Activated CD8-positive, alpha-beta memory T cell treated with anti-CD3 and anti-CD28 coated beads, Interleukin-2, amount 50 U/mL, for 48 hours (primary cell): ENCODE data around the gene C14orf180.
"Not testable (repeated sequence)": the region's sequence is repeated elsewhere in the genome, so short reads cannot be mapped to it uniquely, and the experiment has no call there.

Experiments used
- DNase-seq: peaks from one replicate; pipeline ENCODE4 v3.0.0-alpha.2; 2020

The C14orf180 gene

GRCh38 chr14:104579939-104580338 lies 375 bp downstream of the C14orf180 start:
- DNase-seq: not testable (repeated sequence)

DNA sequence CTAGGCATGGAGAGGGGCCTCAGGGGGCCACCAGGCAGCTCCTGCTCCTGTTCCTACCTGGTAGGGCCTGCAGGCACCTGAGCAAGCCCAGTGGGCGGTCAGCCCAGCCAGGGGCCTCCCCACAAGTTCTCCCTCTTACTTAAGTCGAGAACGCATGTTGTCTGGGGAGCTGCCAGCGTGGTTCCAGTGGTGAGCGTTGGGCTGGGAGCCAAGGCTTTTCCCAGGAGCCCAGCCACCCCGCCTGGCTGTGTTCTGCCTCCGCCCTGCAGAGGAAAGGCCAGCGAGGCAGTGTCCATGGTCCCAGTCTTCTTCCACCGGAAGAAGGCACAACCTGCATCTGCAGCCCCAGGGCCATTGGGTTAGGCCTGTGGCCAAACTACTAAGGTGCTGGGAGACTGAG lies 1.4 kb downstream of the C14orf180 start:
- no peak for DNase-seq

DNA sequence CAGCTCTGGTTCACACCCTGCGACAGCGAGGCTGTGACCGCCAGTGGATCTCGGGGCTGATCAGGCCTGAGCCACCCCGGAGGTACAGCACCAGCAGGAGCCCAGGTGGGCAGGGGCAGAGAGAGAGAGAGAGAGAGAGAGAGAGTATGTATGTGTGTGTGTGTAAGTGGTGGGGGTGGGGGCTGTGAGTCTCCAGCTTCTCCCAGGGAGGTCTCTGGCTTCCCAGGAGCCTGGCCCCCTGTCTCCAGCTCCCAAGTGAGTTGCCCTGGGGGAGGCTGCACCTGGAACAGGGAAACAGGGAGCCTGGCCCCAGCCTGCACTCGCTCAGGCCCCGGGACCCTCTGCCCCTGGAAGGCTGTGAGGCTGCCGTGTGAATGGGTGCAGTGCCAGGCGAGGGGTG lies 2.0 kb downstream of the C14orf180 start:
- DNase-seq: no peak

GRCh38 chr14:104582005-104582404 lies 2.4 kb downstream of the C14orf180 start:
- no peak for DNase-seq

- no peak for DNase-seq
These were observed 3.1 kb downstream of the C14orf180 start for GRCh38 chr14:104582662-104583061.

- DNase-seq: no peak
These were observed 4.1 kb downstream of the C14orf180 start for GRCh38 chr14:104583424-104584306.

DNA sequence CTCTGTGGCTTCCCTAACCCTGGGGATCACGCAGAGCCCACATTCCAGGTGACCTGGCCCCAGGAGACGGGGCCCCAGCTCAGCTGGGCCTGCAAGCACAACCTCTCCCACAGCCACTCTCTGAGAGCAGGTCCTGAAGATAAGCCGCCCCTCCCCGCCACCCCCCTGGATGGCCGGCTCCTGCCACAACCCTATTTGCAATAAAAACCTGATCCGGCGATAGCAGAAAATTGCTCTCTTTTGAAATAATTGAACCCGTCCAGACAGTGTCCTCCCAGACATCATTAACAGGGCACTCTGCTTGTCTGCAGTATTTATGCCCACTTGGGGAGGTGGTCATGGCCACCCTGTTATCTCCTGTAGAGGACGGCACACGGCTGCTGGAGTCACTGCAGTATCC lies 5.0 kb downstream of the C14orf180 start:
- DNase-seq: no peak

- DNase-seq: no peak
These were observed 6.6 kb downstream of the C14orf180 start for GRCh38 chr14:104585966-104586697.

DNA sequence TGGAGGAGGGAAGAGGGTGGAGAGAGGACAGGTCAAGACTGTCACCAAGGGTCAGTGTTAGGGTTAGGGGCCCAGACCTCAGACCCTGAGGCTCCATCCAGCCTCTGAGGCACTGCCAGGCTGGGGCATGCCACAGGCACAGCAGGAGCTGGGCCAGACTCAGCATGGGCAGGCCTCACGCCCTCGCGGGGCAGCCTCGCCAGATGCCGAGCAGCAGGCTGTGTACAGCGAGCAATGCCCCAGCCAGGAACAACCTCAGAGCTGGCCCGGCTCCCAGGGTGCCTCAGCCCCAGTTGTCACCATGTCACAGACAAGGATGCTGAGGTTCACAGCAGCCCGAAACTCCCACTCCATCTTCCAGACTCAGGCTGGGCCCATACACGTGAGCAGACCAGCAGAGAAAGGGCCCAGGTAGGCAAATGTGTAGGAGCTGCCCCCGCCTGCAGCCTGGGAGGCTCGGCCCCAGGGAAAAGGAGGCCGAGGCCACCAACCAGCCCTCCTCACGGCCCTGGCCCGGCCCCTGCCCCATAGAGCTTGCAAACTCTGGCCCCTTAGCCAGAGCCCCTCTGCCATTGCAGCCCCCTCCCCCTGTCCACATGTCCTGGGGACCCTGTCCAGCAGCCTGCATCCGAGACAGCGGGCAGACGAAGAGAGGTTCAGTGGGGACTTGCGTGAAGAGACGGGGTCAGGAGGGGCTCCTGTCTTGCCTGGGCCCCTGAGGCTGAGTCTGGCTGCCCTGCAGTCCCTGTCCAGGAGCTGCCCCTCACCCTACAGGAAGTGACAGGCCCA lies 7.5 kb downstream of the C14orf180 start:
- no peak for DNase-seq

DNA sequence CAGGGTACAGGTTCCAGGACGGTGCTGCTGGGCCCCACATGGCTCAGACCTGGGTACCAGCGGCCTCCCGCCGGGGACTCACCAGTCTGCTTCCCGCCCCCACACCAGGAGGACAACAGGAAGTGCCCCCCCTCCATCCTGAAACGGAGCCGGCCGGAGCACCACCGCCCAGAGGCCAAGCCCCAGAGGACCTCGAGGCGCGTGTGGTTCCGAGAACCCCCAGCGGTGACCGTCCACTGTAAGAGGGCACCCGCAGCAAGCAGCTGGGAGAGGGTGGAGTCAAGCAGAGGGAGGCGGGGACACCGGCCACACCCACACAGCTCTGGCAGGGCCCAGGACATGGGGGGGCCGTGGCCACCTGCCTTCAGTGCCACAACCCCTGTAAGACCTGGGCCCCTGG lies 8.1 kb downstream of the C14orf180 start:
- no peak for DNase-seq

- no peak for DNase-seq
These were observed 8.7 kb downstream of the C14orf180 start for GRCh38 chr14:104588066-104588857.

GRCh38 chr14:104589338-104590195 lies 10.0 kb downstream of the C14orf180 start:
- DNase-seq: no peak

DNA sequence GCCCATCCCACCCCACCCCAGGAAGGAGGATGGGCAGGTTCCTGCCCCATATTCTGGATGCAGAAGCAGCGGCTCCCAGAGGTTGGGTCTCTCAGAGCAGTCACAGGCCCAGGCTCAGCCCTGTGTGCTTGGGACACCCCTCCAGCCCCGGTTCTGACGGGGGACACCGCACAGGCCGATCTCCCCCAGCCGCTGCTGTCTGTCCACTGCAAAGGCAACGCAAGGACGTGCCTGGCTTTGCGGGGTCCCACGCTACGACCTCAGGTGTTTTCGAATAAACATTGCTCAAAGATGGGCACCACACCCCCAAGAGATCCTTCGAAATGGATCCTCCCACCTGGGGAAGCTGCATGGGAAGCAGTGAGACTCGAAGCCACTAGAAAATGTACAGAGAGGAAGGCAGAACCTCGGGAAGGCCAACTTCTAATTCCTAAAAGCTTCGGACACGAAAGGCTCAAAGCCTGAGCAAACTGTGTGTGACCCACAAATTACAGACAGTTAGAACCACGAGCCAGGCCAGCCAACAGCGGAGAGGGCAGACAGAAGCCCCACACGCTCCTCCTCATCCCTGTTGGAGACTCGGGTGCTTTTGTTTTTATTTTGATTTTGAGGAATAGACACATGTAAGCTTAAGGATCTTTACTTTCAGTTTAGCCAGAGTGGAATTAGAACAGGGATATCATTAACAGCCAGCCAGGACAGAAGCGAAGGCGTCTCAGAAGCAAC lies 10.8 kb downstream of the C14orf180 start:
- no peak for DNase-seq

DNA sequence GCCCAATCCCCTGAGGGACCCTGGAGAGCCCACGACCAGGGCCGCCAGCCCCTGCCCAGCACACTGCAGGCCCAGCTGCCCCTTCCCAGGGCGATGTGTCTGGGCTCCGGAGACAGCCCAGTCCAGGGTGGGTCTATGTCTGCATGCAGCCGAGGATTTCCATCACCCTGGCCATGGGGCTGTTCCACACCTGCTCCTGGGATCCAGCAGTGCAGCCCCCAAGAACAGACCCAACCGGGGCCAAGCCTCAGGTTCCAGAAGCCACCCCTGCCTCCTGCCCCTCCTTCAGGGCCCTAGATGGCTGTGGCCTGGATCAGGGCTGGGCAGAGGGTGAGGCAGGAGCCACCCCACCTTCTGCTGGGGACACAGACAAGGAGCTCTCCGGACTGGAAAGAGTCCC lies 11.5 kb downstream of the C14orf180 start:
- no peak for DNase-seq

- DNase-seq: no peak
These were observed 12.1 kb downstream of the C14orf180 start for GRCh38 chr14:104591506-104592291.

DNA sequence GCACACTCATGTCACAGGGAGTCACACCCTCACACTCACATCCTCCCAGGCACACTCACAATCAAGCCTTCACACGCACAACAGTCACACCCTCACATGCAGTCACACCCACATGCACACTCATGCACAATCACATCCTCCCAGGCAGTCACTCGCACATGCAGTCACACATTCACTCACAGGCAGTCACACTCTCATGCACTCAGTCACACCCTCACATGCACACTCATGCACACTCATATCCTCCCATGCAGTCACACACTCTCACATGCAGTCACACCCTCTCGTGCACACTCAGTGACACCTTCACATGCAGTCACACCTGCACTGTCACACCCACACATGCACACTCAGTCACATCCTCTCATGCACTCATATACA lies 12.7 kb downstream of the C14orf180 start:
- DNase-seq: no peak

GRCh38 chr14:104592785-104593184 lies 13.2 kb downstream of the C14orf180 start:
- DNase-seq: no peak

DNA sequence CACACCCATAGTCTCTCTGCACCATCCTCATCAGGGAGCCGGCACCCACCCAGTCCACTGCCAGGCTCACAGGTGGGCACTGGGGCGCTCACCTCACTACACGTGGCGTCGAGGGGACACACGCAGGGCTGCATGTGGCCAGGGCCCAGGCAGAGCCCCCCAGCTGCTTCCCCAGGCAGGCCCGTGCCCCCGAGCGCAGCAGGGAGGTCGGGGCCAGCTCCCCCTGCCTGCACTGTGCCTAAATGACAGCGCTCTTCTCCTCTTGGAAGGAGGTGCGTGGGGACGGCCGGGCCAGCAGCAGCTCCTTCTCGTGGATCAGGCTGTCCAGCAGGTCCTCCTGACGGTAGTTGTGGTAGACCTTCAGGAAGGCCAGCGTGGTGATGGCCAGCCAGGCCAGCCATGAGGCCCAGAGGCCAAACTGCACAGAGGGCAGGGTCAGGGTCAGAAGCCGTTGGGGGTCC lies 13.7 kb downstream of the C14orf180 start:
- DNase-seq: no peak

GRCh38 chr14:104593710-104594136 lies 14.2 kb downstream of the C14orf180 start:
- DNase-seq: no peak
